IMR-90 (cell line): ENCODE data around the gene EVA1A. TPM values are rescaled to one million over a fixed set of nuclear protein-coding genes. Genes with fewer than 3 reads are reported as not detected.

ENCODE experiments used
- ATAC-seq: fragments of 200-7000 bp; cut with Tn5 transposase; 2 replicates; pipeline ENCODE4 v1.9.1; 2020; ENCODE audit warnings: low read depth, mild to moderate bottlenecking, moderate library complexity
- BruUV-seq: library from RNA; stranded (reverse); fragments of 400-500 nt; replicated peaks from 2 replicates; lab custom pipeline; 2021; lab: Mats Ljungman, UMichigan
- CTCF ChIA-PET: fragments of 300-600 bp; formaldehyde crosslinking; extraction: SDS; loops from one replicate; lab custom pipeline; 2021; ENCODE audit warnings: antibody characterized with exemption; lab: Yijun Ruan, JAX
- POLR2A ChIA-PET: fragments of 300-600 bp; sonication (Branson Sonifier 250); formaldehyde crosslinking; loops from one replicate; lab custom pipeline; 2022; ENCODE audit warnings: antibody characterized with exemption; ENCODE audit not compliant: unreplicated experiment; lab: Charles Lee
- DNase-seq: peaks from one replicate; pipeline ENCODE4 v3.0.0; 2013
- H2AFZ ChIP-seq: replicated peaks from 2 replicates; pipeline ENCODE3; 2013; ENCODE audit warnings: low read length, mild to moderate bottlenecking; ENCODE audit not compliant: poor library complexity
- H2AK5ac ChIP-seq: 2 replicates; pipeline ENCODE4 v1.6.1; 2013; ENCODE audit warnings: low read depth, low read length, inconsistent platforms
- H2AK9ac ChIP-seq: replicated peaks from 2 replicates; pipeline ENCODE3; 2013; ENCODE audit warnings: mild to moderate bottlenecking, low read depth, low read length, moderate library complexity; ENCODE audit not compliant: poor library complexity
- H2BK120ac ChIP-seq: 2 replicates; pipeline ENCODE4 v1.6.1; 2013; ENCODE audit warnings: low read depth, low read length, inconsistent platforms
- H2BK15ac ChIP-seq: 3 replicates; pipeline ENCODE4 v1.6.1; 2013; ENCODE audit warnings: low read depth, low read length, inconsistent platforms
- H2BK20ac ChIP-seq: 2 replicates; pipeline ENCODE4 v1.6.1; 2013; ENCODE audit warnings: low read depth, mild to moderate bottlenecking, inconsistent platforms, low read length, moderate library complexity
- H2BK5ac ChIP-seq: 2 replicates; pipeline ENCODE4 v1.6.1; 2013; ENCODE audit warnings: mild to moderate bottlenecking, low read depth, low read length, inconsistent platforms; ENCODE audit not compliant: poor library complexity, severe bottlenecking
- H3K14ac ChIP-seq: replicated peaks from 2 replicates; pipeline ENCODE4 v1.6.1; 2013; ENCODE audit warnings: low read depth, low read length, inconsistent platforms
- H3K18ac ChIP-seq: 2 replicates; pipeline ENCODE4 v1.6.1; 2013; ENCODE audit warnings: low read depth, low read length, control low read depth
- H3K23ac ChIP-seq: 2 replicates; pipeline ENCODE4 v1.6.1; 2013; ENCODE audit warnings: low read depth, low read length, inconsistent platforms
- H3K27ac ChIP-seq: 2 replicates; pipeline ENCODE4 v1.5.1; 2013; ENCODE audit warnings: mild to moderate bottlenecking, control low read depth, low read length; ENCODE audit not compliant: insufficient read depth
- H3K27me3 ChIP-seq: 2 replicates; pipeline ENCODE4 v1.6.1; 2013; ENCODE audit warnings: low read length; ENCODE audit not compliant: control insufficient read depth, insufficient read depth
- H3K36me3 ChIP-seq: 2 replicates; pipeline ENCODE4 v1.6.1; 2013; ENCODE audit warnings: low read length, mixed read lengths; ENCODE audit not compliant: control insufficient read depth, insufficient read depth
- H3K4ac ChIP-seq: 2 replicates; pipeline ENCODE4 v1.6.1; 2013; ENCODE audit warnings: low read depth, low read length, inconsistent platforms
- H3K4me1 ChIP-seq: 2 replicates; pipeline ENCODE4 v1.6.1; 2013; ENCODE audit warnings: low read length, mixed read lengths; ENCODE audit not compliant: control insufficient read depth, insufficient read depth
- H3K4me2 ChIP-seq: 2 replicates; pipeline ENCODE4 v1.6.1; 2013; ENCODE audit warnings: low read depth, mild to moderate bottlenecking, control low read depth, low read length, moderate library complexity
- H3K4me3 ChIP-seq: 2 replicates; pipeline ENCODE4 v1.5.1; 2013; ENCODE audit warnings: low read depth, mild to moderate bottlenecking, control low read depth, low read length, moderate library complexity; ENCODE audit not compliant: insufficient read depth
- H3K56ac ChIP-seq: 2 replicates; pipeline ENCODE4 v1.6.1; 2013; ENCODE audit warnings: low read length, inconsistent platforms; ENCODE audit not compliant: insufficient read depth; ENCODE audit errors: extremely low read depth
- H3K79me1 ChIP-seq, 2 experiments: 2 replicates each; pipeline ENCODE4 v1.6.1; 2013; ENCODE audit warnings: low read length in 2 of 2, inconsistent platforms in 1 of 2, low read depth in 1 of 2
- H3K9ac ChIP-seq: 2 replicates; pipeline ENCODE4 v1.6.1; 2013; ENCODE audit warnings: low read depth, low read length, control low read depth
- H3K9me1 ChIP-seq: 2 replicates; pipeline ENCODE4 v1.6.1; 2013; ENCODE audit warnings: low read length, inconsistent platforms; ENCODE audit not compliant: insufficient read depth
- H3K9me3 ChIP-seq: 2 replicates; pipeline ENCODE4 v1.6.1; 2013; ENCODE audit warnings: low read length; ENCODE audit not compliant: control insufficient read depth, insufficient read depth
- H4K20me1 ChIP-seq: 2 replicates; pipeline ENCODE4 v1.6.1; 2013; ENCODE audit warnings: low read length, inconsistent platforms; ENCODE audit not compliant: insufficient read depth
- H4K5ac ChIP-seq: 2 replicates; pipeline ENCODE4 v1.6.1; 2013; ENCODE audit warnings: mild to moderate bottlenecking, low read depth, low read length, control low read depth
- H4K8ac ChIP-seq, 2 experiments: 2 replicates each; pipeline ENCODE4 v1.6.1; 2013; ENCODE audit warnings: low read depth in 2 of 2, low read length in 2 of 2, control low read depth in 1 of 2, inconsistent platforms in 1 of 2
- H4K91ac ChIP-seq: 2 replicates; pipeline ENCODE4 v1.6.1; 2013; ENCODE audit warnings: low read depth, low read length, inconsistent platforms; ENCODE audit not compliant: insufficient read depth
- BHLHE40 ChIP-seq: fragments of 150-350 bp; IDR thresholded peaks from 2 replicates; pipeline ENCODE4 v1.6.1; 2016; ENCODE audit warnings: mild to moderate bottlenecking, low read depth, low read length
- CEBPB ChIP-seq: IDR thresholded peaks from 2 replicates; pipeline ENCODE4 v1.6.1; 2012; ENCODE audit warnings: low read depth, low read length, improper control_type of control experiment
- CHD1 ChIP-seq: IDR thresholded peaks from 2 replicates; pipeline ENCODE4 v1.6.1; 2012; ENCODE audit warnings: low read depth, low read length, improper control_type of control experiment
- FOS ChIP-seq: fragments of 150-350 bp; IDR thresholded peaks from 2 replicates; pipeline ENCODE4 v1.6.1; 2016; ENCODE audit warnings: low read depth, low read length
- MAFK ChIP-seq: IDR thresholded peaks from 2 replicates; pipeline ENCODE4 v1.6.1; 2012; ENCODE audit warnings: low read depth, low read length, improper control_type of control experiment
- MXI1 ChIP-seq: IDR thresholded peaks from 2 replicates; pipeline ENCODE4 v1.6.1; 2012; ENCODE audit warnings: low read depth, mild to moderate bottlenecking, low read length, moderate library complexity, borderline replicate concordance
- NFE2L2 ChIP-seq: fragments of 150-350 bp; IDR thresholded peaks from 2 replicates; pipeline ENCODE4 v1.6.1; 2016; ENCODE audit warnings: low read depth, mild to moderate bottlenecking, low read length
- POLR2A ChIP-seq: IDR thresholded peaks from 2 replicates; pipeline ENCODE4 v1.6.1; 2012; ENCODE audit warnings: mild to moderate bottlenecking, low read depth, low read length
- RAD21 ChIP-seq: IDR thresholded peaks from 2 replicates; pipeline ENCODE4 v1.6.1; 2012; ENCODE audit warnings: low read length, improper control_type of control experiment
- RCOR1 ChIP-seq: IDR thresholded peaks from 2 replicates; pipeline ENCODE4 v1.6.1; 2012; ENCODE audit warnings: mild to moderate bottlenecking, low read length, improper control_type of control experiment; ENCODE audit not compliant: insufficient replicate concordance
- RFX5 ChIP-seq: IDR thresholded peaks from 2 replicates; pipeline ENCODE4 v1.8.0; 2012; ENCODE audit warnings: low read depth, mild to moderate bottlenecking, low read length, moderate library complexity
- SMC3 ChIP-seq: fragments of 150-350 bp; IDR thresholded peaks from 2 replicates; pipeline ENCODE4 v1.6.1; 2016; ENCODE audit warnings: low read depth, mild to moderate bottlenecking, antibody characterized with exemption, low read length, moderate library complexity
- WGBS, 2 experiments: methylation state at CpG; one replicate each; pipeline versions ENCODE4 v1.1.5 to v1.1.7; 2013; ENCODE audit warnings: missing lambda C conversion rate in 2 of 2; ENCODE audit not compliant: insufficient read length in 1 of 2; ENCODE audit errors: extremely low coverage in 2 of 2; 5-methylcytosine and 5-hydroxymethylcytosine counted together
- dilution Hi-C: fragments of 300-500 bp; cut with HindIII; formaldehyde crosslinking; loops from one replicate; pipeline ENCODE4 v1.14.3; 2018; ENCODE audit warnings: low sequenced_read_pairs; ENCODE audit not compliant: unreplicated experiment
- in situ Hi-C: fragments of 300-500 bp; cut with MboI; formaldehyde crosslinking; loops from 3 replicates; pipeline ENCODE4 v1.14.3; 2019; ENCODE audit warnings: low sequenced_read_pairs, inconsistent platforms, mixed read lengths
- intact Hi-C: fragments of 100-400 bp; cut with micrococcal nuclease; formaldehyde crosslinking; loops from 2 replicates; pipeline ENCODE4 v1.10.0; 2022
- polyA plus RNA-seq, 3 experiments: library from polyadenylated mRNA; depleted of rRNA; stranded (reverse); fragments of >200 nt; gene quantifications; 2 replicates each; pipeline ENCODE4 v1.2.3, GENCODE V29; 2012; ENCODE audit warnings: low replicate concordance in 1 of 3
- total RNA-seq: library from RNA; depleted of rRNA; stranded (reverse); fragments of >200 nt; gene quantifications from 2 replicates; pipeline ENCODE4 v1.2.3, GENCODE V29; 2012
- TF ChIP-seq, protein P1 (sequence below): fragments of 150-350 bp; IDR thresholded peaks from 2 replicates; pipeline ENCODE4 v1.6.1; 2017; ENCODE audit warnings: mild to moderate bottlenecking, antibody characterized with exemption, low read length, low read depth
- TF ChIP-seq, protein P2 (sequence below): conservative IDR thresholded peaks from 2 replicates; pipeline ENCODE4 v1.5.1; 2012; ENCODE audit warnings: mild to moderate bottlenecking, low read depth, low read length, improper control_type of control experiment

Gene EVA1A
- total and polyA plus RNA-seq, 2 of the 4 experiments (the other 2 are of a cell fraction) = 54.5 to 93.7 TPM

DNA sequence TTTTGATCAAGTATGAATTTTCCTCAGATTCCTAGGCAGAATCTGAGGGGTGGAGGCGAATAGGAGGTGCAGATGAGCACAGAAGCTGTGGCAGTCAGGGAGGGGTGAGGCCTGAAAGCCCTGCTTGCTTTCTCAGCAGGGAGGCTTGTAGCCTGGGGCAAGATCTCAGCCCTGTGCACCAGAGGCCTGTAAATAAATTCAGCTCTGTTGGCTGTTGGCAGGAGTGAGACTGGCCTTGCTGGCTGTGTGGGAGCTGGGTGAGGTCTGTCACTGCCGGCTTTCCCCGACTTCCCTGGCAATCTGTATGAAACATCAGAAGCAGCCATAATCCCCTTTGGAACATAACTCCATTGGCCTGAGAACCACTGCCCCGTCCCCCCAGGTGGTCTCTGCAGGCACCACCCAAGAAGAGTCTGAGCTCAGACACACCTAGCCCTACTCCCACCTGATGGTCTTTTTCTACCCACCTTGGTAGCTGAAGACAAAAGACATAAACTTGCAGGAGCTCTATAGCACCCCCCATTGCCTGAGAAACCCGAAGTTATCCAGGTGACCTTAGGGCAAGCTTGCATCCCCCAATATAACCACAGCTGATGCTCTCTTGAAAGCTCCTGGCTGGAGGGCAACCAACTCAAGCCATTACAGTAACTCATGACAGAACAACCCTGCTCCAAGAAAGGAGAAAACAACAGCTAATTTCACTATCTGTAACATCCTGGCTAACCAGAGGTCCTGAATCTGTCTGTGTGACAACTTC lies 32.3 kb downstream of the EVA1A start:
- no peak overlapping the region for H3K9ac ChIP-seq

More for the DNA sequence above, 32.3 kb downstream of the EVA1A start:
- Histone ChIP-seq H2AK9ac (no peak overlapping the region), H3K9me1 (peaks cover 13% of the 10 kb centered on the region), H3K79me1 (peaks cover 32 to 61% of the 10 kb centered on the region in 2 experiments), H3K4ac (no peak overlapping the region), H4K20me1 (peaks cover 65% of the 10 kb centered on the region), H3K36me3 (no peaks in the 10 kb centered on the region; the same call in 1 of the 2 replicates), H2AFZ (no peak overlapping the region), H2AK5ac (no peak overlapping the region), H3K4me2 (no peak overlapping the region), H3K4me3 (no peak overlapping the region), H3K14ac (no peak overlapping the region), H2BK120ac (no peak overlapping the region), H3K27me3 (no peaks in the 10 kb centered on the region), H3K9me3 (no peaks in the 10 kb centered on the region), H3K56ac (no peak overlapping the region), H3K27ac (no peak overlapping the region), H2BK15ac (no peak overlapping the region), H3K18ac (no peak overlapping the region), H4K8ac (no peak overlapping the region), H2BK20ac (no peak overlapping the region), H2BK5ac (no peak overlapping the region), H3K23ac (no peak overlapping the region), H4K5ac (no peak overlapping the region), H3K4me1 (peaks cover 16% of the 10 kb centered on the region), H4K91ac (no peak overlapping the region)
- dilution Hi-C loops (no loop called here), intact Hi-C loops (no loop called here), in situ Hi-C loops (no loop called here)
- no TSS peak for BruUV-seq
- ChIA-PET CTCF (no interaction called here), POLR2A (no interaction called here)
- DNase-seq (no peak), ATAC-seq (peak; percentile 30; the same call in 1 of the 2 replicates)
- TF ChIP-seq CHD1 (no peak), NFE2L2 (no peak), POLR2A (no peak), CEBPB (no peak), FOS (no peak), RAD21 (no peak), BHLHE40 (no peak), MXI1 (no peak), MAFK (no peak), RFX5 (no peak), SMC3 (no peak), RCOR1 (no peak)
- TF ChIP-seq, protein P1, sequence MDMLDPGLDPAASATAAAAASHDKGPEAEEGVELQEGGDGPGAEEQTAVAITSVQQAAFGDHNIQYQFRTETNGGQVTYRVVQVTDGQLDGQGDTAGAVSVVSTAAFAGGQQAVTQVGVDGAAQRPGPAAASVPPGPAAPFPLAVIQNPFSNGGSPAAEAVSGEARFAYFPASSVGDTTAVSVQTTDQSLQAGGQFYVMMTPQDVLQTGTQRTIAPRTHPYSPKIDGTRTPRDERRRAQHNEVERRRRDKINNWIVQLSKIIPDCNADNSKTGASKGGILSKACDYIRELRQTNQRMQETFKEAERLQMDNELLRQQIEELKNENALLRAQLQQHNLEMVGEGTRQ = no peak
- TF ChIP-seq, protein P2, sequence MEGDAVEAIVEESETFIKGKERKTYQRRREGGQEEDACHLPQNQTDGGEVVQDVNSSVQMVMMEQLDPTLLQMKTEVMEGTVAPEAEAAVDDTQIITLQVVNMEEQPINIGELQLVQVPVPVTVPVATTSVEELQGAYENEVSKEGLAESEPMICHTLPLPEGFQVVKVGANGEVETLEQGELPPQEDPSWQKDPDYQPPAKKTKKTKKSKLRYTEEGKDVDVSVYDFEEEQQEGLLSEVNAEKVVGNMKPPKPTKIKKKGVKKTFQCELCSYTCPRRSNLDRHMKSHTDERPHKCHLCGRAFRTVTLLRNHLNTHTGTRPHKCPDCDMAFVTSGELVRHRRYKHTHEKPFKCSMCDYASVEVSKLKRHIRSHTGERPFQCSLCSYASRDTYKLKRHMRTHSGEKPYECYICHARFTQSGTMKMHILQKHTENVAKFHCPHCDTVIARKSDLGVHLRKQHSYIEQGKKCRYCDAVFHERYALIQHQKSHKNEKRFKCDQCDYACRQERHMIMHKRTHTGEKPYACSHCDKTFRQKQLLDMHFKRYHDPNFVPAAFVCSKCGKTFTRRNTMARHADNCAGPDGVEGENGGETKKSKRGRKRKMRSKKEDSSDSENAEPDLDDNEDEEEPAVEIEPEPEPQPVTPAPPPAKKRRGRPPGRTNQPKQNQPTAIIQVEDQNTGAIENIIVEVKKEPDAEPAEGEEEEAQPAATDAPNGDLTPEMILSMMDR = no peak
- 100% methylated on average over 1 of the region's 5 CpGs; no CpG with 5 or more reads in 1 of the 2 experiments for WGBS, 2 experiments
